Endodermal cell (in vitro differentiated cells): ENCODE measurements around the gene ARPC1B. TPM values are rescaled to one million over a fixed set of nuclear protein-coding genes. Genes with fewer than 3 reads are reported as not detected.

Experiments
- DNase-seq: peaks from one replicate; pipeline ENCODE4 v3.0.0-alpha.2; 2017
- H3K27ac ChIP-seq: 2 replicates; pipeline ENCODE4 v1.5.1; 2013; ENCODE audit warnings: mild to moderate bottlenecking, low read depth, low read length, moderate library complexity
- H3K27me3 ChIP-seq: 2 replicates; pipeline ENCODE4 v1.6.1; 2013; ENCODE audit warnings: mild to moderate bottlenecking, low read length, moderate library complexity; ENCODE audit not compliant: insufficient read depth, control insufficient read depth, poor library complexity, severe bottlenecking
- H3K36me3 ChIP-seq: 2 replicates; pipeline ENCODE4 v1.7.0; 2013; ENCODE audit warnings: mild to moderate bottlenecking, low read length, moderate library complexity; ENCODE audit not compliant: control insufficient read depth, insufficient read depth
- H3K4me1 ChIP-seq: one replicate; pipeline ENCODE4 v1.7.0; 2013; ENCODE audit warnings: low read length; ENCODE audit not compliant: control insufficient read depth, insufficient read depth
- H3K4me3 ChIP-seq: 2 replicates; pipeline ENCODE4 v1.5.1; 2013; ENCODE audit warnings: mild to moderate bottlenecking, low read length, moderate library complexity
- H3K9ac ChIP-seq: 2 replicates; pipeline ENCODE4 v1.6.1; 2013; ENCODE audit warnings: mild to moderate bottlenecking, low read length, moderate library complexity; ENCODE audit not compliant: poor library complexity, severe bottlenecking; ENCODE audit errors: extremely low read depth
- H3K9me3 ChIP-seq: 2 replicates; pipeline ENCODE4 v1.6.1; 2013; ENCODE audit warnings: mild to moderate bottlenecking, low read length, moderate library complexity; ENCODE audit not compliant: control insufficient read depth
- H3K27ac Mint-ChIP-seq: 2 replicates; pipeline ENCODE4 v1.8.0; 2020; ENCODE audit warnings: mixed read lengths
- H3K27me3 Mint-ChIP-seq: 2 replicates; pipeline ENCODE4 v1.8.0; 2021; ENCODE audit warnings: mild to moderate bottlenecking, mixed read lengths; ENCODE audit not compliant: insufficient read depth
- H3K36me3 Mint-ChIP-seq: 2 replicates; pipeline ENCODE4 v1.8.0; 2020; ENCODE audit warnings: low read depth, mixed read lengths
- H3K4me1 Mint-ChIP-seq: 2 replicates; pipeline ENCODE4 v1.8.0; 2020; ENCODE audit warnings: mixed read lengths
- H3K4me3 Mint-ChIP-seq: 2 replicates; pipeline ENCODE4 v1.8.0; 2020; ENCODE audit warnings: mild to moderate bottlenecking, moderate library complexity, mixed read lengths
- H3K9me3 Mint-ChIP-seq: 2 replicates; pipeline ENCODE4 v1.8.0; 2020; ENCODE audit warnings: mild to moderate bottlenecking, mixed read lengths
- CTCF ChIP-seq: fragments of 200-600 bp; sonication (generic); conservative IDR thresholded peaks from 2 replicates; pipeline ENCODE4 v1.5.0; 2021; ENCODE audit warnings: antibody characterized with exemption, mild to moderate bottlenecking
- WGBS, 2 experiments: methylation state at CpG; one replicate each; pipeline versions ENCODE4 v1.1.5 to v1.1.7; 2013; ENCODE audit warnings: missing lambda C conversion rate in 2 of 2, mixed read lengths in 1 of 2; ENCODE audit not compliant: insufficient coverage in 1 of 2, insufficient read length in 1 of 2; 5-methylcytosine and 5-hydroxymethylcytosine counted together
- total RNA-seq, 2 donors: library from RNA; stranded (reverse); fragmentation: NEBNext Ultra II Directional in 1 of 2; extraction: Animal tissue kit (Norgen Biotek cat#: 25700) in 1 of 2; gene quantifications; 2 replicates in 1 of 2; 3 replicates in 1 of 2; pipeline ENCODE4 v1.2.1, GENCODE V29; 2021

Gene ARPC1B
- total RNA-seq, 2 donors from 2014 or later: 53.3 to 73.9 TPM

GRCh38 chr7:99331002-99331401, 43.5 kb upstream of the ARPC1B start:
- Histone ChIP-seq H3K9ac (no peak overlapping the region), H3K27ac (no peak overlapping the region), H3K27me3 (no peaks in the 10 kb centered on the region), H3K36me3 (peaks cover 36% of the 10 kb centered on the region), H3K4me1 (no peaks in the 10 kb centered on the region), H3K9me3 (no peaks in the 10 kb centered on the region), H3K4me3 (no peak overlapping the region)
- TF ChIP-seq CTCF: no peak
- H3K9me3 Mint-ChIP-seq: no peaks in the 10 kb centered on the region
- peaks cover 35% of the 10 kb centered on the region for H3K36me3 Mint-ChIP-seq
- DNase-seq: no peak
- WGBS, 2 experiments: 87 to 100% methylated on average over 1 to 2 of the region's 2 CpGs
- no peak overlapping the region for H3K27ac Mint-ChIP-seq
- peaks cover 9% of the 10 kb centered on the region for H3K4me1 Mint-ChIP-seq
- H3K4me3 Mint-ChIP-seq: no peak overlapping the region
- H3K27me3 Mint-ChIP-seq: no peaks in the 10 kb centered on the region

GRCh38 chr7:99339595-99339994, 34.9 kb upstream of the ARPC1B start:
- 94 to 98% methylated on average over 1 to 3 of the region's 3 CpGs for WGBS, 2 experiments
- Histone ChIP-seq H3K27ac (no peak overlapping the region), H3K36me3 (peaks cover 71% of the 10 kb centered on the region), H3K4me1 (no peaks in the 10 kb centered on the region), H3K4me3 (no peak overlapping the region), H3K9me3 (no peaks in the 10 kb centered on the region), H3K9ac (no peak overlapping the region), H3K27me3 (no peaks in the 10 kb centered on the region)
- TF ChIP-seq CTCF: no peak
- H3K36me3 Mint-ChIP-seq: peaks cover 69% of the 10 kb centered on the region
- H3K27ac Mint-ChIP-seq: no peak overlapping the region
- no peaks in the 10 kb centered on the region for H3K4me1 Mint-ChIP-seq
- no peaks in the 10 kb centered on the region for H3K9me3 Mint-ChIP-seq
- H3K4me3 Mint-ChIP-seq: no peak overlapping the region
- H3K27me3 Mint-ChIP-seq: no peaks in the 10 kb centered on the region
- no peak for DNase-seq

GRCh38 chr7:99340659-99341058, 33.9 kb upstream of the ARPC1B start:
- no peak for DNase-seq
- Mint-ChIP-seq H3K4me1 (no peaks in the 10 kb centered on the region), H3K36me3 (peaks cover 70% of the 10 kb centered on the region), H3K27ac (no peak overlapping the region), H3K4me3 (no peak overlapping the region), H3K27me3 (no peaks in the 10 kb centered on the region), H3K9me3 (no peaks in the 10 kb centered on the region)
- Histone ChIP-seq H3K9ac (no peak overlapping the region), H3K27ac (no peak overlapping the region), H3K36me3 (peaks cover 71% of the 10 kb centered on the region), H3K27me3 (no peaks in the 10 kb centered on the region), H3K9me3 (no peaks in the 10 kb centered on the region), H3K4me1 (no peaks in the 10 kb centered on the region), H3K4me3 (no peak overlapping the region)
- no peak for TF ChIP-seq CTCF
- WGBS, 2 experiments: 94% methylated on average over 3 of the region's 3 CpGs
